Endodermal cell (in vitro differentiated cells): ENCODE measurements around the gene RUNX2. TPM values are rescaled to one million over a fixed set of nuclear protein-coding genes. Genes with fewer than 3 reads are reported as not detected.

Experiments used
- DNase-seq: peaks from one replicate; pipeline ENCODE4 v3.0.0-alpha.2; 2017
- H3K27ac ChIP-seq: 2 replicates; pipeline ENCODE4 v1.5.1; 2013; ENCODE audit warnings: mild to moderate bottlenecking, low read depth, low read length, moderate library complexity
- H3K27me3 ChIP-seq: 2 replicates; pipeline ENCODE4 v1.6.1; 2013; ENCODE audit warnings: mild to moderate bottlenecking, low read length, moderate library complexity; ENCODE audit not compliant: insufficient read depth, control insufficient read depth, poor library complexity, severe bottlenecking
- H3K36me3 ChIP-seq: 2 replicates; pipeline ENCODE4 v1.7.0; 2013; ENCODE audit warnings: mild to moderate bottlenecking, low read length, moderate library complexity; ENCODE audit not compliant: control insufficient read depth, insufficient read depth
- H3K4me1 ChIP-seq: one replicate; pipeline ENCODE4 v1.7.0; 2013; ENCODE audit warnings: low read length; ENCODE audit not compliant: control insufficient read depth, insufficient read depth
- H3K4me3 ChIP-seq: 2 replicates; pipeline ENCODE4 v1.5.1; 2013; ENCODE audit warnings: mild to moderate bottlenecking, low read length, moderate library complexity
- H3K9ac ChIP-seq: 2 replicates; pipeline ENCODE4 v1.6.1; 2013; ENCODE audit warnings: mild to moderate bottlenecking, low read length, moderate library complexity; ENCODE audit not compliant: poor library complexity, severe bottlenecking; ENCODE audit errors: extremely low read depth
- H3K9me3 ChIP-seq: 2 replicates; pipeline ENCODE4 v1.6.1; 2013; ENCODE audit warnings: mild to moderate bottlenecking, low read length, moderate library complexity; ENCODE audit not compliant: control insufficient read depth
- H3K27ac Mint-ChIP-seq: 2 replicates; pipeline ENCODE4 v1.8.0; 2020; ENCODE audit warnings: mixed read lengths
- H3K27me3 Mint-ChIP-seq: 2 replicates; pipeline ENCODE4 v1.8.0; 2021; ENCODE audit warnings: mild to moderate bottlenecking, mixed read lengths; ENCODE audit not compliant: insufficient read depth
- H3K36me3 Mint-ChIP-seq: 2 replicates; pipeline ENCODE4 v1.8.0; 2020; ENCODE audit warnings: low read depth, mixed read lengths
- H3K4me1 Mint-ChIP-seq: 2 replicates; pipeline ENCODE4 v1.8.0; 2020; ENCODE audit warnings: mixed read lengths
- H3K4me3 Mint-ChIP-seq: 2 replicates; pipeline ENCODE4 v1.8.0; 2020; ENCODE audit warnings: mild to moderate bottlenecking, moderate library complexity, mixed read lengths
- H3K9me3 Mint-ChIP-seq: 2 replicates; pipeline ENCODE4 v1.8.0; 2020; ENCODE audit warnings: mild to moderate bottlenecking, mixed read lengths
- WGBS, 2 experiments: methylation state at CpG; one replicate each; pipeline versions ENCODE4 v1.1.5 to v1.1.7; 2013; ENCODE audit warnings: missing lambda C conversion rate in 2 of 2, mixed read lengths in 1 of 2; ENCODE audit not compliant: insufficient coverage in 1 of 2, insufficient read length in 1 of 2; 5-methylcytosine and 5-hydroxymethylcytosine counted together
- total RNA-seq, 2 donors: library from RNA; stranded (reverse); fragmentation: NEBNext Ultra II Directional in 1 of 2; extraction: Animal tissue kit (Norgen Biotek cat#: 25700) in 1 of 2; gene quantifications; 2 replicates in 1 of 2; 3 replicates in 1 of 2; pipeline ENCODE4 v1.2.1, GENCODE V29; 2021
- TF ChIP-seq, protein P1 (sequence below): fragments of 200-600 bp; sonication (generic); conservative IDR thresholded peaks from 2 replicates; pipeline ENCODE4 v1.5.0; 2021; ENCODE audit warnings: antibody characterized with exemption, mild to moderate bottlenecking

The RUNX2 gene
- total RNA-seq, 2 donors from 2014 or later = 0.18 to 0.26 TPM

DNA sequence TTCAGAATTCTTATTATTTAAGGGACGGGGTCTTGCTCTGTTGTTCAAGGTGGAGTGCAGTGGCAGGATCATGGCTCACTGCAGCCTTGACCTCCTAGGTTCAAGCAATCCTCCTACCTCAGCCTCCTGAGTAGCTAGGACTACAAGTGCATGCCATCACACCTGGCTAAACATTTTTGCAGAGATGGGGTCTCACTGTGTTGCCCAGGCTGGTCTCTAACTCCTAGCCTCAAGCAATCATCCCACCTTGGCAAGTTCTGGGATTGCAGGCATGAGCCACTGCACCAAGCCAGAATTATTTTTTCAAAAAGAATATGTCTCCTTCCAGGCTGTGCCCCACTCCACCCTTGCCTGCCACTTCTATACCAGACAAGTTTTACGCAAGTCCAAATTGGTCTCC is 239.7 kb downstream of the RUNX2 start:
- Mint-ChIP-seq H3K36me3 (no peaks in the 10 kb centered on the region), H3K9me3 (no peaks in the 10 kb centered on the region), H3K27ac (no peak overlapping the region), H3K4me3 (no peak overlapping the region), H3K27me3 (peaks cover 25% of the 10 kb centered on the region), H3K4me1 (peaks cover 10% of the 10 kb centered on the region)
- Histone ChIP-seq H3K36me3 (no peaks in the 10 kb centered on the region), H3K27ac (no peak overlapping the region), H3K9me3 (no peaks in the 10 kb centered on the region), H3K4me3 (no peak overlapping the region), H3K27me3 (no peaks in the 10 kb centered on the region), H3K4me1 (peaks cover 2% of the 10 kb centered on the region), H3K9ac (no peak overlapping the region)
- TF ChIP-seq, protein P1, sequence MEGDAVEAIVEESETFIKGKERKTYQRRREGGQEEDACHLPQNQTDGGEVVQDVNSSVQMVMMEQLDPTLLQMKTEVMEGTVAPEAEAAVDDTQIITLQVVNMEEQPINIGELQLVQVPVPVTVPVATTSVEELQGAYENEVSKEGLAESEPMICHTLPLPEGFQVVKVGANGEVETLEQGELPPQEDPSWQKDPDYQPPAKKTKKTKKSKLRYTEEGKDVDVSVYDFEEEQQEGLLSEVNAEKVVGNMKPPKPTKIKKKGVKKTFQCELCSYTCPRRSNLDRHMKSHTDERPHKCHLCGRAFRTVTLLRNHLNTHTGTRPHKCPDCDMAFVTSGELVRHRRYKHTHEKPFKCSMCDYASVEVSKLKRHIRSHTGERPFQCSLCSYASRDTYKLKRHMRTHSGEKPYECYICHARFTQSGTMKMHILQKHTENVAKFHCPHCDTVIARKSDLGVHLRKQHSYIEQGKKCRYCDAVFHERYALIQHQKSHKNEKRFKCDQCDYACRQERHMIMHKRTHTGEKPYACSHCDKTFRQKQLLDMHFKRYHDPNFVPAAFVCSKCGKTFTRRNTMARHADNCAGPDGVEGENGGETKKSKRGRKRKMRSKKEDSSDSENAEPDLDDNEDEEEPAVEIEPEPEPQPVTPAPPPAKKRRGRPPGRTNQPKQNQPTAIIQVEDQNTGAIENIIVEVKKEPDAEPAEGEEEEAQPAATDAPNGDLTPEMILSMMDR = no peak
- 80 to 95% methylated on average over 1 to 2 of the region's 2 CpGs for WGBS, 2 experiments
- no peak for DNase-seq

DNA sequence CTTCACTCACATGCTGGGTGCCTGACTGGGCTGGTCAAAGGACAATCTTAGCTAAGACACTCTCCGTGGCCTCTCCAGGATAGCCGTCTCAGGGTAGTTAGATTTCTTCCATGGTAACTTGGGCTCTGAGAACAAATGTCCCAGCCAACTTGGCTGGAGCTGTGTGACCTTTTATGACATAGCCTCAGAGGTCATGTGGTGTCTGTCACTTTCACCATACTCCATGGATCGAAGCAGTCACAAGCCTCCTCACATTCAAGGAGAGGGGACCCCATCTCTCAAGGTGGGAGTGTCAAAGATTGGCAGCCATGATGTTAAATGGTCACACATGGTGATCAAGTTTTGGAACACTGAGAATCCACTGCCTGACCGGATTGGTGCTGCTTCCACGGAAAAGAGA is 240.5 kb downstream of the RUNX2 start:
- Mint-ChIP-seq H3K27me3 (peaks cover 23% of the 10 kb centered on the region), H3K4me3 (no peak overlapping the region), H3K36me3 (no peaks in the 10 kb centered on the region), H3K9me3 (no peaks in the 10 kb centered on the region), H3K27ac (no peak overlapping the region), H3K4me1 (peaks cover 10% of the 10 kb centered on the region)
- H3K4me3 ChIP-seq = no peak overlapping the region
- DNase-seq = no peak
- TF ChIP-seq, protein P1 = no peak
- no peaks in the 10 kb centered on the region for H3K36me3 ChIP-seq
- H3K27me3 ChIP-seq = no peaks in the 10 kb centered on the region
- H3K27ac ChIP-seq = no peak overlapping the region
- no peak overlapping the region for H3K9ac ChIP-seq
- 94 to 98% methylated on average over 4 to 5 of the region's 5 CpGs for WGBS, 2 experiments
- peaks cover 2% of the 10 kb centered on the region for H3K4me1 ChIP-seq
- no peaks in the 10 kb centered on the region for H3K9me3 ChIP-seq

DNA sequence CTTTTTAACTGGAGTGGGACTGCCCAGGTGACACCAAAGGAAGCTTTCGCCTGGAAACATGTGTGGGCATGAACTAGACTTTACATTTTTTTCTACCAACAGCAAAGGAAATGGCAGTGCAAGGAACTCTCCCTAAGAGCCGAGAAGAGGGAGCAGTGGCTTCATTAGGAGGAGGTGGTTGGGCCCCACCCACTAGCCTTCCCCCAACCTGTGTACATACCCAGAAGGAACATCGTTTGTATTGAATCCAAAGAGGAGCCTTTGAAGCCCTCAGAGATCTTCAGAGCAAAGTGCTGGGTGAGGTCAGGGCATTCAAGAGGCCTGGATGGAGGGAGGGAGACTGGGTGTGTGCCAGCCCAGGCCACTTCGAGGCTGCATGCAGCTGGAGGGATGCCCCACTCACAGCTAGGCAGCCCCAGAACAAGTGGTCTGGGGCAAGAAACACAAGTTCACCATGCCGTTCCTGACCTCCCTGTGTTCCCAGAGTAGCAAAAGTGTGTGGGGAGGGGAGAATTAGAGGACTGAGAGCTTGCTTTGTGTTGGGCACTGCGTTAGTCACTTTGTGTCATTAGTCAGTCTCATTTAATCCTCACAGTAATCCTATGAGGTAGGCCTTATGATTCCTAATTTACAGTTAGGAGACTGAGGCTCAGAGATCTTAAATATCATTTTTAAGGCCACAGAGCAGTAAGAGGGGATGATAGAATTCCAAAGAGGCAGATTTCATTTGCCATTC is 241.2 kb downstream of the RUNX2 start:
- Histone ChIP-seq H3K4me3 (no peak overlapping the region), H3K36me3 (no peaks in the 10 kb centered on the region), H3K27ac (no peak overlapping the region), H3K4me1 (peaks cover 2% of the 10 kb centered on the region), H3K9me3 (no peaks in the 10 kb centered on the region), H3K9ac (no peak overlapping the region), H3K27me3 (no peaks in the 10 kb centered on the region)
- TF ChIP-seq, protein P1 = no peak
- Mint-ChIP-seq H3K36me3 (no peaks in the 10 kb centered on the region), H3K4me3 (no peak overlapping the region), H3K27ac (no peak overlapping the region), H3K27me3 (peaks cover 23% of the 10 kb centered on the region), H3K4me1 (peaks cover 10% of the 10 kb centered on the region), H3K9me3 (no peaks in the 10 kb centered on the region)
- 87 to 89% methylated on average over 3 to 6 of the region's 6 CpGs for WGBS, 2 experiments
- DNase-seq = no peak
